Stimulated activated CD4-positive, alpha-beta T cell treated with anti-CD3 and anti-CD28 coated beads, Interleukin-4, amount 100 ng/mL, for 24 hours (primary cell): ENCODE data around the gene RBPMS2.

Experiments
- DNase-seq: peaks from one replicate; pipeline ENCODE4 v3.0.0-alpha.2; 2020

Gene RBPMS2

GRCh38 chr15:64781299-64781698, 5.9 kb upstream of the RBPMS2 start:
- DNase-seq: no peak

- DNase-seq: no peak
Observed at GRCh38 chr15:64780600-64781156, 5.3 kb upstream of the RBPMS2 start.

GRCh38 chr15:64779630-64780029, 4.2 kb upstream of the RBPMS2 start:
- no peak for DNase-seq

- DNase-seq: no peak
Observed at GRCh38 chr15:64779024-64779423, 3.6 kb upstream of the RBPMS2 start.

GRCh38 chr15:64776402-64776786, 1.0 kb upstream of the RBPMS2 start:
- DNase-seq: no peak

- no peak for DNase-seq
Observed at GRCh38 chr15:64774629-64775493, 528 bp downstream of the RBPMS2 start.

GRCh38 chr15:64774037-64774628, 1.3 kb downstream of the RBPMS2 start:
- DNase-seq: no peak

GRCh38 chr15:64773606-64774005, 1.8 kb downstream of the RBPMS2 start:
- no peak for DNase-seq

- no peak for DNase-seq
Observed at GRCh38 chr15:64772964-64773363, 2.4 kb downstream of the RBPMS2 start.

- DNase-seq: no peak
Observed at GRCh38 chr15:64772488-64772887, 2.9 kb downstream of the RBPMS2 start.

GRCh38 chr15:64770626-64771025, 4.8 kb downstream of the RBPMS2 start:
- no peak for DNase-seq

- DNase-seq: no peak
Observed at GRCh38 chr15:64767203-64767602, 8.2 kb downstream of the RBPMS2 start.

- DNase-seq: no peak
Observed at GRCh38 chr15:64766058-64766457, 9.3 kb downstream of the RBPMS2 start.

- no peak for DNase-seq
Observed at GRCh38 chr15:64763874-64764273, 11.5 kb downstream of the RBPMS2 start.

GRCh38 chr15:64763462-64763861, 11.9 kb downstream of the RBPMS2 start:
- DNase-seq: no peak

GRCh38 chr15:64763021-64763420, 12.4 kb downstream of the RBPMS2 start:
- DNase-seq: no peak

GRCh38 chr15:64762546-64762945, 12.8 kb downstream of the RBPMS2 start:
- DNase-seq: no peak

GRCh38 chr15:64761156-64761555, 14.2 kb downstream of the RBPMS2 start:
- no peak for DNase-seq

GRCh38 chr15:64760056-64760455, 15.3 kb downstream of the RBPMS2 start:
- DNase-seq: no peak

- DNase-seq: no peak
Observed at GRCh38 chr15:64755427-64755940, 19.9 kb downstream of the RBPMS2 start.

- DNase-seq: no peak
Observed at GRCh38 chr15:64754663-64755426, 20.5 kb downstream of the RBPMS2 start.

- no peak for DNase-seq
Observed at GRCh38 chr15:64753480-64754185, 21.8 kb downstream of the RBPMS2 start.

- no peak for DNase-seq
Observed at GRCh38 chr15:64751464-64751863, 23.9 kb downstream of the RBPMS2 start.
